Activated CD8-positive, alpha-beta memory T cell treated with anti-CD3 and anti-CD28 coated beads for 48 hours (primary cell): ENCODE measurements around the gene RPUSD2.

Experiments used
- DNase-seq, 3 experiments: peaks; one replicate each; pipeline ENCODE4 v3.0.0-alpha.2; 2020; ENCODE audit warnings: low read depth in 2 of 3, low spot score in 2 of 3

RPUSD2 gene

DNA sequence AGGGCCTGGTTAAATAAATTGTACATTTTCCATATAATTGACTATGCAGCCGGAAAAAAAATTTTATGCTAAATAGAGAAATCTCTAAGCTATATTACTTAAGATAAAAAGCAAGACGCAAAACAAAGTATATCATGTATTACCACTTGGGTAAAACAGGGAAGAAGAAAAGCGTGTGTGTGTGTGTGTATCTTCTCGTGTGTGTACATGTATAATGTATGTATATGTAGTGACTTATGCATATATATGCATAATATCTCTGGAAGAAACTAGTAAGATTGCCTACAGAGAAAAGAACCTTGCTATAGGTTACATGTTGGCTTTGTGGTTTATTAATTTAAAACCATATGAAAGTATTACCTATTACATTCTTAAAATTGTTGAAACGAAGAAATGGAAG, 44.0 kb downstream of the RPUSD2 start:
- DNase-seq, result no peak

DNA sequence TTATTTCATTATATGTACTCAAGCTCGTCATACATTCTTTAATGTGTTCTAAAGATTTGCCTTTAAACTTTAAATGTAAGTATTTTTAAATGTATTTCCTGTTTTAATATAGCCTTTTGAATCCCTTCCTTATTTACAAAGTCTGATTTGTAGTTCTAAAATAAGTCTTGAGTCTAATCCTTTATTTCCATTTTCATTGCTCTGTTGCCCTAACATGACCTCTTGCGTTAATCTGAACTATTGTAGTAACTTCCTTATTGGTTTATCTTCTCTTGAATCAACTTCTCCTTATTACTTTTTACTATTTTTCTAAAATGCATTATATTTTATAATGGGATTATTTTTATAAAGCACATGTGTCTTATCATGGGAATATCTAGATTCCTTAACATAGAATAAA, 48.9 kb downstream of the RPUSD2 start:
- DNase-seq, result no peak

DNA sequence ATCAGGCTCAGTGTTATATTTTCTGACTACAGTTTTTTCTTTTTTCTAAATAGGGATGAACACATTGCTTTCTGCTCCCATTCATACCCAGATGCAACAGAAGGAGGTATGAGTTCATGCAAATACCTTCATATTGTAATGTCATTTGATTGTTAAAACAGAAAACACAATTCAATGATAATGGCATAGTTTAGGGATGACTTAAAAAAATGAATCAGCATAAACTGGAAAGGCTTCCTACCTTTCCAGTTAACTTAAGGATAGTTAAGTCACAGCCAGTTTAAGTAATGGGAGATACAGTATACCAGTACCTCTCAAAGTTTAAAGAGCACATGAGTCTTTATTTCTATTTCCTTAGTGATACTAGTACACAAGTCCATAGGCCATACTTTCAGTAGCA, 49.8 kb downstream of the RPUSD2 start:
- DNase-seq, result no peak

DNA sequence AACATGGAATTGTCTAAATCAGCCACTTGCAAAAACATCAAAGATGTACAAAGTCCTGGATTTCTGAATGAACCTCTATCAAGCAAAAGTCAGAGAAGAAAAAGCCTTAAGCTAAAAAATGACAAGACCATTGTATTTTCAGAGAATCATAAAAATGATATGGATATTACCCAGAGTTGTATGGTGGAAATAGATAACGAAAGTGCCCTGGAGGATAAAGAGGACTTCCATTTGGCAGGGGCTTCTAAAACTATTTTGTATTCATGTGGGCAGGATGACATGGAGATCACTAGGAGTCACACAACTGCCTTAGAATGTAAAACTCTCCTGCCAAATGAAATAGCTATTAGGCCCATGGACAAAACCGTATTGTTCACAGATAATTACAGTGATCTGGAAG, 54.3 kb downstream of the RPUSD2 start:
- no peak for DNase-seq
